HS-5 (cell line): ENCODE results near the gene ZBTB20.

ENCODE experiments used
- DNase-seq: peaks from one replicate; pipeline ENCODE4 v3.0.0-alpha.2; 2012; ENCODE audit warnings: low read depth

Gene ZBTB20

DNA sequence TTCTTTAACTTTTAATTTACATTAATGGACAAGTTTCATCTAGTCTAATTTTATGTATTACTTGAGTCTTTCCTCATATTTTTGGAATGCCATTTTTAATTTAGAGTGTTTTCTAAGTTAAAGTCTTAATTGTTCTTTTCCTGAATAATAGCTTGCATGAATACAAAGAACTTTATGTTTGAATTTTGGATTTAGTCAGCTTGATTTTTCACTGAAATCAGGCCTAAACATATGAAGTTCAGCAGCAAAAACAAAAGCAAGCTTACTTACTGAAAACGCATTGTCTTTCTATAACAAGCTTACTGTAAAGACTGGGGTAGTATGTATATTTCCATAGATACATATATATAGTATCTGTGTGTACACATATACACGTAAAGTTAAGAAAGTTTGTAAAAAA lies 126.0 kb downstream of the ZBTB20 start:
- no peak for DNase-seq

DNA sequence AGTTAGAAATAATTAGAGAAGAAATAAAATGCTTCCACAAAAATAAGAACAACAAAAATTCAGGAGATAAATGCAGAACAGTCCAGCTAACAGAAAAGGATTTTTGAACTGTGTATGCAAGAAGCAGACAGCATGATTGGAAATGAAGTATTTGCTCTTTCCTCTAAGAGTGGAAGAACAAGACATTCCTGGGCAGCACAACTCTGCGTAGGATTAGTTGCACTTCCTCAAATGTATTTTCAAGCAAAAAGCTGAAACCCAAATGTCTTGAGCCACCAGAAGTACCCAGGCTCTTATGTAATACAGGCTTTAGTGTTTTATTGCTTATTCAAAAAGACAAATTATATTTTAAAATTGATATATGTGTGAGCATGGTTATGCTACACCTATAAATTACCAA lies 127.2 kb downstream of the ZBTB20 start:
- no peak for DNase-seq

DNA sequence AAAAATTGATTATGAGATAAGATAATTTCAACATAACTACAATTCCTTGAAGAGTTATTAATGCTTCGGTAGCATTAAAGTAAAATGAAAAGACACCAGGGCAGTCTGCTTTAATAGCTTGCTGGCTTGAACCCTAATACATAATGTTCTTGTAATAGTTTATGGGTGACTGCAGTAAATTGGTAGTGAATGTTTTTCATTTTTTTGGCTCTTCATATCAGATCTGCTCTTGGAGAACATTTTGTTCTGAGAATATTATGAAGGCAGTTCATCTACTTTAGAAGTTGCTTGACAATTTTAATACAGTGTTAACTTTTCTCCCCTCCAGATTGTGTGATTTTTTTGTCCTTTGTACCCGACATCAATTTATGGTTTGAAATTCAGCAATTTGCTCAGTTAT lies 128.4 kb downstream of the ZBTB20 start:
- no peak for DNase-seq

DNA sequence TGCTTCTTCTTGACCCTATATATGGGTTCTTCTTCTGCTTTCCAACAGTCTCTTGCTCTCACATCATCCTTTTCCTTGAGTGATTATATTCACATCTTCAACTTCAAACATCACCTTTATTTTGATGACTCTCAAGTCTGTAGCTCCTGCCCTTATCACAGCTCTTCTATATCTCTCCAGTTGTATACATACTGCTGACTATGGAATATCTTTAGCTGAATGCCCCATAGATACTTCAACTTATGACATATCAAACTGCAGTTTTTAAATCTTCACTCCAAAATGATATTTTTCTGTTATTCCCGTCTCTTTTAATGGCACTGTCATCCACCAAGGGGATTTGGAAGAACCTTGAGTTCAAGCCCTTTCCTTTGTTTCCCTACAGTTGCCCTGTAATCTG lies 139.1 kb downstream of the ZBTB20 start:
- DNase-seq: no peak

DNA sequence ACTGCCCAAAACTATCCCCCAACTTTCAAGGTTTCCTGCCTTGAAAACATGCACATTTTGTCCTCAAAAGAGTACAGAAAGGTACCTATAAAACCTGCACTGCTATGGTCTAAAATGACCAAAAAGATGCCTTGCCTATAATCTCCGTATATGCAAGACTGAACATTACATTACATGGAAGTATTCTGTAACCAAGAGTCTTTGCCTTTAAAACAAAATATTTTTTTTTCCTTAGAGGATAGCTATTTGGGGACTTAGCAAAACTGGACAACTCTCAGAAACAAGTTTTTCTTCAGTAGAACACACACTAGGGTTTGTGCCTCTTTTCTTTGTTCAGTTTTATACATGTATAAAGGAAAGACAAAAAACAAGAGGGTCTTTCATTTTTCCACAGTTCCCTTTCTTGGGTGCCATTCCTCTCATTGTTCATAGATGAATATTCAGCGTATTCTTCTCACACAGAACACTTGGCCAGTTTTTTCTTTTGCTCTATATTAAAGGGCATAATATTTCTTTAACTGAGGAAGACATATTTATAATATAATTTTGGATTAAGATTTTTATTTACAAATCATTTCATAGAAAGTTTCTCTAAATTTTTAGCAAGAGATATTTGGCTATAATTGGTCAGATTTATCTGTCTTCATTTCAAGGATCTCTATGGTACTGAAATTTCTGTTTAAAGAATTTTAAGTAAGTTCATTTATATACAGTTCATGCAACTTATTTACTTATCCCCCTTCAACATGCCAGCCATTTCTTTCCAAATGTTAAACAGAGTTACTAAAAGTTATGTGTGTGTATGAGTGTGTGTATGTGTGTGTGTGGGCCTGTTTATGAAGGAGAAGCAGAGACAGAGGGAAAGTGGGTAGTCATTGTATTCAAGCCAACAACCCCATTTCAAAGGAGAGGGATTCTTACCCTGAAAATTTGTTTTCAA lies 142.6 kb downstream of the ZBTB20 start:
- no peak for DNase-seq

DNA sequence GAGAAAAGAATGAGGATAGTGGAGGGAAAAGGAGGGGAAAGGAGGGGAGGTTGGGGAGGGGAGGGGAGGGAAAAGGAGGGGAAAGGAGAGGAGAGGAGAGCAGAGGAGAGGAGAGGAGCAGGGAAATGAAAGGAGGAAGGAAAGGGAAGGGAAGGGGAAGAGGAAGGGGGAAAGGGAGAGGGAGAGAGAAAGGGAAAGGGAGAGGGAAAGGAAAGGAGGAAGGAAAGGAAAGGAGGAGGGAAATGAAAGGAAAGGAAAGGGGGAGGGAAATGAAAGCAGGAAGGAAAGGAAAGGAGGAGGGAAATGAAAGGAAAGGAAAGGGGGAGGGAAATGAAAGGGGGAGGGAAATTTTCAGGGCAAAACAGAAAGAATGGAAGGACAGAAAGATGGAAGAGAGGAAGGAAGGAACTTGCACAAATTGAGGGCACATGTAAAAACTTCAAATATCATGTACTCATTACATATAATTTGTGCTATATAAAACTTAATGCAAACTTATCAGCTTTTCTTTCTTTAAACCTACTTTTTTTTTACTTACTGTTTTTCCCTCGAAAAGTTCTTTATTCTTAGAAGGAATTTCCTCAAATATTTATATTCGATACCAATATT lies 148.0 kb downstream of the ZBTB20 start:
- no peak for DNase-seq

DNA sequence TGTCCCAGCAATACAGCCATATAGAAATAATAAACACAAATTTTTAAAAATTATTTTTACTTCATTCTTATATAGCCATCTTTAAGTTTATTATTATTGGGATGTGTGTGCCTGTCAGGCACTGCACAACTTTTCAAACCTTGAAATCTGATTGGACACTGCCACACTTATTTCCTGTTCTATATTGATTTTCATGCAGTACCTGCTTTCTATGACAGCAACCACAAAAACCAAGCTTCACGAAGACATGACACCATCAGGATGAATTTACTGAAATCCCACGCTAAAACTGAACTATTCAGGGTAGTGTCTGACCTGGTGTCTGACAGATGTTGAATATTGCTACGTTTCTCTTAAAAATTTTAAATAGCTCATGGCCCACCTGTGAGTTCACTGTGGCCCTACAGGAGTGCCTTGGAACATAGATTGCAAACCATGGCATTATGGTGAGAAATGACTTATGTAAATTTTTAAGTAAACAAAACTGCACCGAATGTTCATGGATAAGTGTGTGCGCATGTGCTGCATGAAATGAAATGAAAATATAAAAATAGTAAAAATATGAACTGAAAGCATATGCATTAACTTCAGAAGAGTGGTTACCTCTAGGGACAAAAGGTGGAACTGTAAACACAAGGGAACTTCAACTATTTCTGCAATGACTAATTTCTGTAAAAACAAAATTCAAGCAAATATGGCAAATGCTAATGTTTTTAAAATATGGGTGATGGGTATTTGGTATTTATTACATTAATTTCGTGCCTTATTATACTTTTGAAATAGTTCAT lies 152.3 kb downstream of the ZBTB20 start:
- no peak for DNase-seq

DNA sequence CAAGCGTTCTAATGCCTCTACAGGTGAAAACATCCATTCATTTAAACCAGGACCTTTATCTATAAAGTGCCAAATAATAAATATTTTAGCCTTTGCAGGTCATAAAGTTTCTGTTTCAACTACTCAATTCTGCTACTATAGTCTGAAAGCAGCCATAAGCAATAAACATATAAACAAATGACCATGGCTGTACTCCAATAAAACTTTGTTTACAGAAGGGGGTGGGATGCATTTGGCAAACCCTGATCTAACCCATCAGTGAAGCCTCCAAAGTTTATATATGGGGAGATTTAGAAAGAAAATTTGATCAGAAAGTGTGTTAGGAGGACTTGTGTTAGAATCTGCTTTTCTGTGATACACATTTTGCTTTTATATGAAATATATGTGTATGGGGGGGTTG lies 161.3 kb downstream of the ZBTB20 start:
- no peak for DNase-seq

DNA sequence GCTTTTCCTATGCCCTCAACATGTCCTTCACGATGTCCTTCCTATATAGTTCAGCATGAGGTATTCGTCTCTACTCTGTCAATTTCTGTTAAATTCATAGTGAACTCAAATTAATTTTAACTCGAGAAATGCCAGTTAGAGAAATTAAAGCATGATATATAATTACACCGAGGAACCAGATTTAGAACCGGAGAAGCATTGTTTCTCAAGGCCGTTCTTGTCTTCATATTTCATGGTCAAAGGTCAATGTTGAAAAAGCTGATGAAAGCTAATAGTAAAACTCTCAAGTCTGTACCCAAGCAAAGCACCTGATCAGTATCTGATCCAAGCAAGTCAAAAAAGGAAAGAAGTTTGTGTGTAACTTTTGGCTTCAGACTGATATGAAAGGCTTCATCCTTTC lies 163.8 kb downstream of the ZBTB20 start:
- no peak for DNase-seq

DNA sequence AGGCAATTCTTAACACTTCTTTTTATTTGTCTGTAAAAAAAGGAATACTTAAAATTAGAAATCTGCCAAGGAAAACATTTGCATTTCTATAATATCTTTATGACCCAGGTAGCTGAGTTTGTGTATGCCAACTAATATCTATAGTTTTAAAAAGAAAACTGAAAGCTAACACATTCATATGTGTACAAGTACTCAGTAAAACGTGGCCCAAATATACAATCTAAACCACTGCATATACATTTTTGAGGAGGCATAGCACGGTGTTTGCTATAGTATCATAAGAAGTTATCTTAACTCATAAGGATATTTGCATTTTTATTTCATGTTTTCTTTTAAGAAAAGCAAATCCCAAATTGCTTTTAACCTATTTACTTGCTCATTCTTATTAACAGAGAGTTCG lies 172.7 kb downstream of the ZBTB20 start:
- no peak for DNase-seq

DNA sequence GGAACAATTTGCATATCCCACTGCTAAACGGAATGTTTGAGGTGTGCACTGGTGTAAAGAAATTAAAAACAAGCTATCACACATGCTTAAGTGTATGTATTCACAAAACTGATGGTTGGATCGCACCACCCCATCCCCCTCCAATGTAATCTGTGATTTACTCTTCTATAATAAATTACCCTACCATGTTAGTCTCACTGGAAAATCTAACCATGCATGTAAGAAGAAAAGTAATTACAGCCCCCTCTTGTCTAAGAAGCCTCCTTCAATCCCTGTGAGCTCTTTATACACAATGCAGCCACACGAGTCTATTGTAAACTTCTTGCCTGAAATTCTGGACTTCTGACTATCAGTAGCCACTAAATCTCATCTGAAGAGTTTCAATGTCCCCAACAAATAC lies 173.6 kb downstream of the ZBTB20 start:
- no peak for DNase-seq

DNA sequence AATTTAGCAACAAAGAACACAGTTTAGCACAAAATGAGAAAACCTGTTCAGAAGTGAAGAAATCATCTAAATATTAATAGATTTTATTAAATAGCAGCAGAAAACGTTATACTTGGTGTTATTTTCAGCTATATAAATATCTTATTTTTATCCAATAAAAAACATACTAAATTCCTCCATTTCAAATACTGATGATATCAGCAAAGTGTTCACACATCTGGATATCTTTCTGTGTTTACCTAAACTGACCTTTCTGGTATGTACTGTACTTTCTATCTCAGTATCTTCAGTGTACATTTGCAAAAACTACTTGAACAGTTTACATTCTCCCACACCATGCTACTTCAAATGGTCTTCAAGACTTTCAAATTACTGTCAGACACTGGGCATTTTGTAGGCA lies 179.9 kb downstream of the ZBTB20 start:
- DNase-seq: no peak

DNA sequence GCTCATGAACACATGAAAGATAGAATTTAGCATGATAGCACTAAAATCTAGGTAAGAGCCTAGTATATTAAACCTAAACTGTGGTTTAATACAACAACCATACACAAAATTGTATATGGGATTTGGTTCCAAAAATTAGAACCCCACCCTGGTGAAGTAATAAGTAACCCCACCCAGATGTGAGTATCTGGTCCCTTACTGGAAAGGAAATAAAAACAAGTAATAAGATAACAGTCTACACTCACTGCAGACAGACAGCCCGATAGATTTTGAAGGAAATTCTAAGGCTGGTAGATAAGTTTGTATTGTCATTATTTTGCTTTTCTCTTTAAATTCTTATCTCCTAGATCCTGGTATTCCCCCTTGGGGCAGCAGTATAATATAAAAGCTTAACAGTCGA lies 184.9 kb downstream of the ZBTB20 start:
- no peak for DNase-seq

DNA sequence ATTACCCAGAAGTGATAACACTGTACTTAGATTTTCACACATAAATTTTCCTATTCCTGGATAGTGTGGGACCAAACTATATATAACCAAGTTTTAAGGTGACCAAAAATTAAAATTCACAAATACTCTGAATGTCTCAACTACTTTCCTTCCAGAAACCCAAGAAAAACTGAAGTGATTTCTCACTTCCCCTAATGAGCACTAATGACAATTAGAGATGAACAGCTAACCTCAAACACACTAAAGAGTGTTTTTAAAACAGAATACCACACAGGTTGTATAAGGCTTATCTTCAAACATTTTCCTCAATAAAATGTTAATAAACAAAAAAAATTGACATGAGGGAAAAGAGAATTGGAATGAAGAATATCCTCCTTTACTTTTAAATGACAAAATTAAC lies 188.2 kb downstream of the ZBTB20 start:
- DNase-seq: no peak

DNA sequence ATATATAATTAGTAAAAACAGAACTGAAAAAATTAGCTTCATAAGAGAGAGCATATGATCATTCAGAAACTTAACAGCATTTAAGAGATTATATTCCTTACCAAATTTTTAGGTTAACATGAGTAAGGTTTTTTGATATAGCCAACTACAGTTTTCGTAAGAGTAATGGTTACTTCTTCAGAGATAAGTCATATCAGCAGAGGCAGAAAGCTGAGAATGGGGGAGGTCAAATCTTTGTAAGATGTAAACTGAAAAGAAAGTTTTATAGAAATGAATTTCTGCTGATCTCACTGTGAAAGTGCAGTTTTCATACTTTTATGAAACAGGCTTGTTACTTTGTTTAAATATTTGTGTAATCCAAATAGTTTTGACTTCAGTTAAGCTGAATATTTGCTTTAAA lies 193.3 kb downstream of the ZBTB20 start:
- DNase-seq: no peak

DNA sequence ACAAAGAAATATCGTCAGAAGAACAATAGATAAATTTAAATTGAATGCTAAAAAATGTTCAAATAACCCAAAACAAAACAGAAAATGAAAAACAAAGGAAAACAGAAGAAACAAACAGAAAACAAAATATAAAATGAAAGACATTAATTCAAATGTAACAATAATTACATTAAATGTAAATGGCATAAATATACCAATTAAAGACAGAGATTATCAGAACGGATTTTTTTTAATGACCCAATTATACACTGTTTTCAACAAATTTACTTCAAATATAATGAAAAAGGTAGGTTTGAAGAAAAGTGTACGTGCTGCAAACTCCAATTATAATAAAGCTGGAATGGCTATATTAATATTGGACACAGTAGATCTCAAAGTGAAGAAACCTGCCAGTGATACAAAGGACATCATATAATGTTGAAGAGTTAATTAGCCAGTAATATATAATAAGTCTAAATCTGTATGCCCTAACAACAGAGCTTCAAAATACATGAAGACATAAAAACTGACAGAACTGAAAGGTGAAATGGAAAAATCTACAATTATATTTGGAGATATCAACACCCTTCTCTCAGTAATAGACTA lies 193.8 kb downstream of the ZBTB20 start:
- DNase-seq: no peak

DNA sequence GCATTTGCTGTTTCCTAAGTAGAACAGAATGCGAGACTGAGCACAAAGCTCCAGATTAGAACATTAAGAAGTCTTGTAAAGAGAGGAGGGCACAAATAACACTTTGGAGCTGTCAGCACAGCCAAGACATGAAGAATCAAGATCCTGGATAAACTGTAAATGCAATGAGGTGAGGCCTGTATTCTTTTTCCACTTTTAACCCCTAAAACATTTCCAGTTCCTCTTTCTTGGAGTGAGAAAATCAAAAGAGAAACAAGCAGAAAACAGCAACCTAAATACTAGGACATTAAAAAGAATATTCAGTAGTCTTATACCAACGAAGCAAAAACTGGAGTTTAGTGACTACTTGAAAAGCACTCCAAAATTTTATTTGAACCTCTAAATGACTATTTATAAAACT lies 204.3 kb downstream of the ZBTB20 start:
- DNase-seq: no peak

DNA sequence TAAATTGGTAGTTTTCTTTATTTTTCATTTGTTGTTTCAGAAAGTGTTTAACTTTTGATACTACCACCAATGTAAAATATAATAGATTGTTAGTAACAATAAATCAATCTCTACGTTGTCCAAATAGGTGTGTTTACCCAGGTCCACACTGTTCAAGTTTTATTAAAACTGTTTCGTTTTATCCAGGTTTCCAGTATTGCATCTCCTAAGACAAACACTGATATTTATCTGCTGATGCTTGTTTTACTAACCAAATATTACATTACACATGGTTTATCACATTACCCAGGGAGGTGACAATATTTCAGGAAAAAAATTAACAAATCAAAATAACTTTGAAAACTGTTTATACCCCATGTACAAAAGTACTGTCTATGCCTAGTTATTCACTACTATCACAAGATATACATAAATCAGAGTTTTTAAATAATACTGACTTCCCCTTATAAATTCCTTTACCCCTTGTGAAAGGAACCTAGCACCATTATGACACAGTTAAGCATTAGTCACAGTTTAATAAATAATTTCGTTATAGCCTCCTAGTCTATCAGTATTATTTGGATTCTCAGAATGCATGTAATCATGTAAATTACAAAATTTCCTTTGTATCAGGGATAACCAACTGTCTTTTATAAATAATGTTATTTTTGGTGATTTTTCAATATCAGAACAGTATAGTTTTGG lies 205.3 kb downstream of the ZBTB20 start:
- no peak for DNase-seq

DNA sequence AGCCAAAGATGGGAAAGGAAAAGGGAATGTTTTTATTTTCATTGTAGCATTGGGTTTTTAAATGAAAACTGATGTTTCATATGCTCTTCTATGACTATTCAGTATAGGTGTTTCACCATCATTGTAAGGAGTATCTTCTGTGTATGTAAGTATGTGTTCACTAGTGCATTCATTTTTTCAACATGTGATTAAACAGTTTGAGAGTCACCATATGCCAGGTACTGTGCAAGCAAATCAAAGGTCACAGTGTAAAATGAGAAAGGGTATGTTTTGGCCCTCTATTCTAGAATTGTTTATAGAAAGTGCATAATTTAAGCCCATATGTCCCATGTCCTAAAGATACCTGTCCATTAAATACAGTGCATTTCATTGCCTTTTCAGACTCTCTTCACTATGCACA lies 207.2 kb downstream of the ZBTB20 start:
- no peak for DNase-seq

DNA sequence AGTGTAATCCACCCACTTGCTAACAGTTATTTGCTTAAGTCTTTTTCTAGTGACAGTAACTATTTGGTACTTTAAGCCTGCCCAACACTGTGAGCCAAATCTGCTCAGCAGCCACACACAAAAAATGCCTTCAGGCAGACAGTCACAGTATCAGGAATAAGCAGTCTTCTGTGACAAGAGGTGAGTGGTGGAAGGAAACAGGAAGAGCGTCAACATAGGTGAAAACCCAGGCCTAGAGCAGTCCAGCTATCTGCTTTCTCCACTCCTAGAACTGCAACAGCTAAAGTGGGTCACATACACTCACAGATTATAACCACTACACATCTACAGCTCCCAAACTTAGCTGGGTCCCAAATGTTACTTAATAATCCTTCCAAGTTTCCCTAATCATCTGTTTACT lies 213.7 kb downstream of the ZBTB20 start:
- no peak for DNase-seq

DNA sequence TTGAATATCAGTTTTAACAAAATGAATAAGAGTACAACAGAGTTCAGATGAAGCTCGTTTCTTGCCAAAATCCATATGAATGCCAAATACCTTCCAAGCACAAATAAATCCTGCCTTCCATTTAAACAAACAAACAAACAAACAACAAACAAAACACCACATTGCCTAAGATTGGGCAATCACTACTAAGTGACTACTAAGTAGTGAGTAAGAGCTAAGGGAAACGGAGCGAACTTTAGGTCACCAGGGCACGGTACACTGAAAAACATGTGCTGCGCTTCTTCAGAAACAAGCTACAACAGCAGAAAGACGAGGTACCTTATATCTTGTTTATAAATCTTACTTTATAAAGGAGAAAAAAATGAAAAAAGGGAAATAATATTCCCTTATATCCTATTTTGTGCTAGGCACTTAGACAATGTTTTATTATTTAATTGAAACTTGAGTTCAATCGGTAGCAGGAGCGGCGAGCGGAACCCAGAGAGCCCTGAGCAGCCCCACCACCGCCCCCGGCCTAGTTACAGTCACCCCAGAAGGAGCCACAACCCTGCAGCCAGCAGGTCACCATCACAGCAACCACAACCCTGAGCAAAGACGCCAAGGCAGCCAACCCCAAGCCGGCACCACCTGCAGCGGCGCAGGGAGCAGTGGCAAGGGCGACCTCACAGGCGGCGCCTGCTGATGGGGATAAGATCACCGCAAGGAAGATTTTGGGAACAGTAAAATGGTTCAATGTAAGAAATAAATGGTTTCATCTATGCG lies 216.9 kb downstream of the ZBTB20 start:
- DNase-seq: no peak
